Stomach smooth muscle (tissue), 2 donors: ENCODE data around the gene FAM168A.

Source experiments
- H3K27ac ChIP-seq: one replicate; pipeline ENCODE4 v1.7.0; 2013; ENCODE audit warnings: mild to moderate bottlenecking, low read length, inconsistent platforms
- H3K27me3 ChIP-seq, 2 donors: one replicate each; pipeline ENCODE4 v1.7.0; 2013; ENCODE audit warnings: low read length in 2 of 2; ENCODE audit not compliant: insufficient read depth in 2 of 2, control insufficient read depth in 1 of 2
- H3K36me3 ChIP-seq, 2 donors: one replicate each; pipeline ENCODE4 v1.7.0; 2013; ENCODE audit warnings: low read length in 2 of 2; ENCODE audit not compliant: control insufficient read depth in 2 of 2, insufficient read depth in 2 of 2
- H3K4me1 ChIP-seq: one replicate; pipeline ENCODE4 v1.7.0; 2013; ENCODE audit warnings: low read length; ENCODE audit not compliant: control insufficient read depth, insufficient read depth
- H3K4me3 ChIP-seq, 2 donors: one replicate each; pipeline ENCODE4 v1.7.0; 2013; ENCODE audit warnings: low read length in 2 of 2
- H3K9ac ChIP-seq, 2 donors: one replicate each; pipeline ENCODE4 v1.7.0; 2013; ENCODE audit warnings: low read length in 2 of 2, mild to moderate bottlenecking in 1 of 2
- H3K9me3 ChIP-seq, 2 donors: one replicate each; pipeline ENCODE4 v1.7.0; 2013; ENCODE audit warnings: low read length in 2 of 2; ENCODE audit not compliant: control insufficient read depth in 2 of 2
- donor health status: healthy.
- donor health status: Pancreatic carcinoma.

Gene FAM168A

DNA sequence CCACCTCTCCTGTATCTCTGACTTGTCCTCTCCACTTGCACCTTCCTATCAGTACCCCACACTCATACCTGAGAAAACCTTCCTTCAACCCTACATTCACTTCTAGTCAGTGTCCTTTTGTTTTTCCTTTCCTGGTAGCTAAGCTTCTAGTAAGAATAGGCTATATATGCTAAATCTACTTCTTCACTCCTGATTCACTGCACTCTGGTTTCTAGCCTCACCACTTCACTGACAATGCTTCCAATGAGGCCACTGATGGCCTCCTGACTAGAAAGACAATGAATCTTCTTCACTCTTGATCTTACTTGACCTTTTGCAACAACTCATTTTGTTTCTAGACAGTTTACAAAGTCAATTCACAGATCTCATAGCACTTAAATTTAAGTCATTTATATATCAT is 169.7 kb downstream of the FAM168A start:
- no peak overlapping the region for H3K27ac ChIP-seq
- H3K9ac ChIP-seq: no peak overlapping the region
- no peaks in the 10 kb centered on the region for H3K27me3 ChIP-seq
- H3K9me3 ChIP-seq: no peaks in the 10 kb centered on the region
- H3K4me3 ChIP-seq: no peak overlapping the region
- H3K4me1 ChIP-seq: no peaks in the 10 kb centered on the region
- peaks cover 0 to 3% of the 10 kb centered on the region in 2 donors for H3K36me3 ChIP-seq

DNA sequence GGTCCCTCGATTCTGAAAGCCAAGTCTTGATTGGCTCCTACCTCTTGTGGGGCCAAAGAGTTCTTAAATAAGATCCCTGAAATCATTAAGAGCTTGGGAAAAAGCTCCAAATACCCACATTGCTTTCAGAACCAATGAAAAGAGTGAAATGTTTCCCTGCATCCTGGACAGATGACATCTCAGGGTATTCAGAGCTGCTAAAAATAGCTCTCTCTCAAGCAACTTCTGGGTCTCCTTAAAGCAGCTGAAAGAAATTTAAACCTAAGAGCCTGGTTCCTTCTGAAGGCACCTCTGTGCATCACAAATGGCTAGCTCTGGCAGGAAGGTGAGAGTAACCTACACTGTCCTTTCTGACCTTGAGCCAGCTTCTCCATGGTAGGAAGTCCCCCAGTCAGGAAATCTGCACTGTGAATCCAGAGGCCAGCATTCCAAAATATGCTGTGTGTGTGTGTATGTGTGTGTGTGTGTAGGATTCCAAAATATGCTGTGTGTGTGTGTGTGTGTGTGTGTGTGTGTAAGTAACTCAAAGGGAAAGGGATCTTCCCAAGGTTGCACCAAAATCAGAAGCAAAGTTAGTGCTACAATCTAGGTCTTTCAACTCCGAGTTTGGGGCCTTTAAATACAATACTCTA is 171.6 kb downstream of the FAM168A start:
- H3K27ac ChIP-seq: peak overlapping the region; percentile 7
- H3K4me1 ChIP-seq: no peaks in the 10 kb centered on the region
- H3K9ac ChIP-seq: no peak overlapping the region
- peak overlapping the region in 1 of 2 donors; percentile 28 for H3K4me3 ChIP-seq
- H3K27me3 ChIP-seq: no peaks in the 10 kb centered on the region
- H3K9me3 ChIP-seq: no peaks in the 10 kb centered on the region
- peaks cover 0 to 3% of the 10 kb centered on the region in 2 donors for H3K36me3 ChIP-seq

DNA sequence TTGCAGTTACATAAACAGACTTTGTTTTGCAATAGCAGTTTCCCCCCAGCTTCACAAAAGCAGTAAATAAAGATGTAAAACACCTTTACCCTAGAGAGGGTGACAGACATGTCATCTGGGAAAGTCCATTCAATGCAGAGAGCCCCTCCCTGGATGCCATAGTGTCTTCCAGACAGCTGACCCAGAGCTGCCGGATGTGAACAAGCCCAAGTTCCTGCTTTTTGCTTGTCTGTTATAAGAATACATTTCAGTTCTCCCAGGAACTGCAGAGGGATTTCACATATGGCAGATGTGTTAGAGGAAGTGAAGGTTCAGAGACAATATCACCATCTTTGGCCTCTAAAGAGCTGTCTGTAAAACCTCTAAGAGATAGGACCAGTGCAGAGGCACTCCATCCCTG is 172.8 kb downstream of the FAM168A start:
- Histone ChIP-seq H3K4me1 (no peaks in the 10 kb centered on the region), H3K27me3 (no peaks in the 10 kb centered on the region), H3K9ac (no peak overlapping the region), H3K4me3 (no peak overlapping the region), H3K27ac (no peak overlapping the region), H3K9me3 (no peaks in the 10 kb centered on the region), H3K36me3 (no peaks in the 10 kb centered on the region)

DNA sequence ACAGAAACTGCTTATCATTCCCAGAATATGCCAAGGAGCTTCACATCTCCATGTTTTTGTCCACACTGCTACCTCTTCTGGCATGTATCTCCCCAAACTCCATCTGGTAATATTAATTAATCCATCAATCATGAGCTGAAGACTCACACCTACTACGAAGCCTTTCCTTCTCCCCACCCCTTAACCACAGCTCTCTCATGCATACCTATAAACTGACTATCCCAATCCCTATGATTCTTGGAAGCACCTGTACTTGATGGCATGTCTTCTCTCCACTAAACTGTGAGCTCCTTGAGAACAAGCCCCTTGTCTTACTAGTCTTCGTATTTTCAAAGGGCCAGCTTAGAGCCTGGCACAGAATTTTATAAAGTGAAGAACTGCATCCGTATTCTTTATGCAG is 174.4 kb downstream of the FAM168A start:
- Histone ChIP-seq H3K9ac (no peak overlapping the region), H3K27me3 (no peaks in the 10 kb centered on the region), H3K4me1 (no peaks in the 10 kb centered on the region), H3K27ac (no peak overlapping the region), H3K4me3 (no peak overlapping the region), H3K36me3 (peaks cover 4 to 6% of the 10 kb centered on the region in 2 donors), H3K9me3 (no peaks in the 10 kb centered on the region)

DNA sequence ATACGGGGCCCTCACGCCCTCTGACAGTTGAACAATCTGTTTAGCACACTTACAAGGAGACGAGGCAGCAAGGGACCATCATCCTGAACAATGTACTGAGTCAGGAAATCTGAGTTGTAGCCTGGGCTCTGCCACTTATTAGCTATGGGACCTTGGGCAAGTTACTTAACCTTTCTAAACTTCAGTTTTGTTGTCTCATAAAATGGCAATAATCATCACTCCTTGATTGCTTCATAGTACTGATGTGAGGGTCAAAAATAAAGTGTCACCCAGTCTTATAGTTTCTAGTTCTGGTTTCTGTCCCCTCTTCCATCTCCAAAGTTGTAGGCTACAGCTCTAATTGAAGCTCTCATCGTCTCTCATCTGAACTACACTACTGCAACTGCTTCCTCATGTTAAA is 175.0 kb downstream of the FAM168A start:
- no peak overlapping the region for H3K27ac ChIP-seq
- no peaks in the 10 kb centered on the region for H3K9me3 ChIP-seq
- H3K4me3 ChIP-seq: no peak overlapping the region
- peaks cover 6 to 9% of the 10 kb centered on the region in 2 donors for H3K36me3 ChIP-seq
- H3K4me1 ChIP-seq: no peaks in the 10 kb centered on the region
- no peaks in the 10 kb centered on the region for H3K27me3 ChIP-seq
- no peak overlapping the region for H3K9ac ChIP-seq

DNA sequence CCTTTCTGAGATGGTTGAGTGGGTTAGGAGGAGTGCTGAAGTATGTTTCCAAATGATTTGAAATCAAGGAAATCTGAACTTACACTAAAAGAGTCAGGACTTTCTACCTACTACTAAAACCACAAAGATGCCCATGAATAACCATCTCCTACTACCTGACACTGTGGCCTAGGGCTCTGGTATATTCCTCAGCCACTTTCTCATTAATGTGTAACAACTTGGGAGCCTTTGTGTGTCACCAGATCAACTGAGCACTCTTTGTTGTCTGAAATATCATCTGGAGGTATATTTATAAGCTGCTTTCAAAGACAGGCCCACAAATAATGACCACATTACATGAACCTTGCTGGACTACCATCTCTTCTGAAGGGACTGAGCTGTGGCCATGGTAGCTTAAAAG is 177.8 kb downstream of the FAM168A start:
- H3K9me3 ChIP-seq: no peaks in the 10 kb centered on the region
- H3K27ac ChIP-seq: no peak overlapping the region
- H3K4me3 ChIP-seq: no peak overlapping the region
- H3K9ac ChIP-seq: no peak overlapping the region
- no peaks in the 10 kb centered on the region for H3K27me3 ChIP-seq
- peaks cover 6 to 9% of the 10 kb centered on the region in 2 donors for H3K36me3 ChIP-seq
- H3K4me1 ChIP-seq: no peaks in the 10 kb centered on the region

DNA sequence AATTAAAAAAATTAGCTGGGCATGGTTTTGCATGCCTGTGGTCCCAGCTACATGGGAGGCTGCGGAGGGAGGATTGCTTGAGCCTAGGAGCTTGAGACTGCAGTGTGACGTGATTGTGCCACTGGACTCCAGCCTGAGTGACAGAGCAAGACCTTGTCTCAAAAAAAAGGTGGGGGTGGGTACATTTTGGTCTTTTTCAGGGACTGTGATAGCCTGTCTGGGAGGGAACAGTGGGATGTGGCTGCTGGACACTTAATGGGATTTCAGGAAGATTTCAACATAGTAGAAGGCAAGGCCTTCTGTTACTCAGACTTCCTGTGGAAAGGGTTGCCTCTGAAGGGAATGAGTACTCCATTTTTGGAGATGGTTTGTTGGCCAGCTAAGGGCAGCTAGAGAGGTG is 181.1 kb downstream of the FAM168A start:
- Histone ChIP-seq H3K9ac (no peak overlapping the region), H3K4me3 (no peak overlapping the region), H3K27ac (no peak overlapping the region), H3K36me3 (peaks cover 6 to 9% of the 10 kb centered on the region in 2 donors), H3K9me3 (no peaks in the 10 kb centered on the region), H3K27me3 (no peaks in the 10 kb centered on the region), H3K4me1 (no peaks in the 10 kb centered on the region)

DNA sequence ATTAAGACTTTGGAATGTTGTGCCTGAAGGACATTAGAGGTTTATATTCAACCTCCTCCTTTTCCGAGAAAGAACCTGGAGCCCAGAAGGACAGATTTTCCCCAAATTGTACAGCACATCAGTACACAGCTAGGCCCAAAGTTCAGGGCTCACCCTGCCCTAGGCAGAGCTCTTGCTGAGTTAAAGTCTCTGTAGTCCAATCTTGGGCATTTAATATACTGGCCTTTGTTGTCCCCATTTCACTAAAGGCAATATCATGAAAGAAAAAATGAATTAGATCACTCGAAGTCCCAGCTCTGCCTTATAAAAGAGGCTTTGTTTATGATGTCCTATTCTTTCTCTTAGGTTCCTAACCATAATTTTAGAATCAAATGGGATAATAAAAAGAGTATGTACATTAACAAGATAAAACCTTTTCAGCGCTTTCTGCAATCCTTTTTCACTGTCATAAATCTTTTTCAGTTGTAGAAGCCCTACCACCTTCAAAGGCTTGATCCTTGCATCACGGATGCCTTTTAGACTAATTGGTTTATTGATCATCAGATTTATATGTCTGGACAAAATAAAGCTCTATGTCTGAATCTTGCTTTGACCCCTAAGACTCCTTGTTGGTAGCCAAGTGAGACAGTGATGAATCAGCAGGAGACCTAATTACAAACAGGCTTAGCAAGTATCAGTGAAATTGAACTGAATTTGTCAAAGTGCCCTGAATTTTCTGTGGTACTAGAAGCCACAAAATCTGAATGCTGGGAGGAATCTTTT is 181.9 kb downstream of the FAM168A start:
- H3K36me3 ChIP-seq: peaks cover 7 to 9% of the 10 kb centered on the region in 2 donors
- no peaks in the 10 kb centered on the region for H3K27me3 ChIP-seq
- H3K4me3 ChIP-seq: no peak overlapping the region
- no peaks in the 10 kb centered on the region for H3K9me3 ChIP-seq
- no peak overlapping the region for H3K9ac ChIP-seq
- H3K4me1 ChIP-seq: no peaks in the 10 kb centered on the region
- H3K27ac ChIP-seq: no peak overlapping the region

DNA sequence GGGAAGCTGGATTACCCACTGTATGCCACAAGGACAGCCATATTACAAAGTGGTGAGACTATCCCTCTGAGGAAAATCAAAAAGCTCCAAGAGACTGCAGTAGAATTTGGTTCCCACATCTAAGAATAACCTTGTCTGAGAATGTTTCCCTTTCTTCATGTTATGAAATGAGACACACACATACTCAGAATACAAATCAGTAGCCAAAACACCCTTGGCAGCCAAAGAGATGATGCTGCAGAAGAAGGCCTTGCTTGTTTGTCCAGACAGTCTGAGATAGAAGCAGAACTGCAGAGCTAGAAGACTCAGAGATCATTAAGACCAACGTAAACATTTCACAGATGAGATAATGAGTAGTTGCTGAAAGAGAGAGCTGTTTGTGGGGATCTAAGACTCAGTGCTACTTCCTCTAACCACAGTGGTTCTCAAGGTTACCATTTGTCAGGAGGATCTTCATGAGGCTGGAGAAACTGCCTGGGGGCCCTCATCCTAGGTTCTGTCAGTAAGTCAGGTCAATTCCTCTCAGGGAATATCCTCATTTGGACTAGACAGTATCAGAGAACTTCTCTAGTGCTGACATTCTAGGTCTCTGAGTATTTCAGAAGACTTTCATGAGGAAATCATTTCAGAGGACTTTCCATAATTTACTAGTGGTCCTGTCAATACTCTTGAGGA is 182.8 kb downstream of the FAM168A start:
- no peaks in the 10 kb centered on the region for H3K9me3 ChIP-seq
- H3K9ac ChIP-seq: no peak overlapping the region
- H3K4me1 ChIP-seq: no peaks in the 10 kb centered on the region
- H3K27me3 ChIP-seq: no peaks in the 10 kb centered on the region
- no peak overlapping the region for H3K4me3 ChIP-seq
- peak overlapping the region; percentile 18 for H3K27ac ChIP-seq
- peaks cover 9 to 12% of the 10 kb centered on the region in 2 donors for H3K36me3 ChIP-seq

DNA sequence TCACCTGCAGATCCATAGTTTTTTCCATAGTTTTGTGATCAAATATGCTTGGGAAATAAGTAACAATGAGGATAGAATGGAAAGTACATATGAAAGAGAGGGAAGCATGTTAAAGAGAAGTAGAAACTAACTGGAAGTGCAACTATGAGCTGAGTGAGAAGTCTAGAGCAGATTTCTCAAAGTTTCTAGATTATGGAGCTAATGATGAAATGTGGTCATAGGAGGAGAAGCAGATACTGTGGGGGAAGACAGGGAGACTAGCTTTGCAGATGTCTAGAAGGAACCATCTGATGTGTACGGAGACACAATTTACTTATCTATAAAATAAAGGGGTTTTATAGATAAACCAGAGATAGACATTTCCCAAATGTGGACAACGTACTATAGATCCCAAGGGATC is 184.7 kb downstream of the FAM168A start:
- no peaks in the 10 kb centered on the region for H3K27me3 ChIP-seq
- no peaks in the 10 kb centered on the region for H3K4me1 ChIP-seq
- H3K9me3 ChIP-seq: no peaks in the 10 kb centered on the region
- no peak overlapping the region for H3K9ac ChIP-seq
- peaks cover 10 to 11% of the 10 kb centered on the region in 2 donors for H3K36me3 ChIP-seq
- H3K4me3 ChIP-seq: no peak overlapping the region
- no peak overlapping the region for H3K27ac ChIP-seq

DNA sequence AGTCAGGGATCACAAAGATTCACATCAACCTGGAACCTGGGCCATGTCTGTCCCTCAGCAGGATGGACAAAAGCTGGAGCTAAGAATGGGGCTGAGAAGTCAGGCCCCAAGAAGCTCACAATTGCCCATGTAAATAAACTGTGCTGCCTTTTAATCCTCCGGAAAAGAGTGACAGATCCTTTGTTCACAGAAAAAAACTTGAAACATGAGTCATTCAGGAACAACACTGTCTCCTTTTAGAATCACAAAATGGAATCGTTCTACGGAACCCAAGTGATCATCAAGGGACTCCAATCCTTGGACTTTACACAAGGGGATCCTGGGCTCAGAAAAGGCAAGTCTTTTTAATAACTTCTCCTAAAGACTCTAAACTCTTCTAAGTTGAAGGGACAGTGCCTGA is 185.6 kb downstream of the FAM168A start:
- Histone ChIP-seq H3K4me1 (no peaks in the 10 kb centered on the region), H3K9ac (no peak overlapping the region), H3K27me3 (no peaks in the 10 kb centered on the region), H3K9me3 (no peaks in the 10 kb centered on the region), H3K4me3 (no peak overlapping the region), H3K27ac (no peak overlapping the region), H3K36me3 (peaks cover 7 to 13% of the 10 kb centered on the region in 2 donors)
